Esophagus muscularis mucosa (tissue), 3 donors: ENCODE data around the gene ZNF181.

Source experiments
- POLR2A ChIP-seq: fragments of 450-650 bp; IDR thresholded peaks from one replicate; pipeline ENCODE4 v1.6.1; 2017; ENCODE audit warnings: antibody characterized with exemption, moderate library complexity, mild to moderate bottlenecking, low read depth
- POLR2AphosphoS5 ChIP-seq, 2 donors: sonication (generic); formaldehyde crosslinking; IDR thresholded peaks; one replicate each; pipeline ENCODE4 v1.6.1; 2017; ENCODE audit warnings: antibody characterized with exemption in 2 of 2
- TF ChIP-seq, protein P1 (sequence below), 3 experiments: fragments of 200-600 bp in 2 of 3; fragments of 450-650 bp in 1 of 3; sonication (generic) in 2 of 3; IDR thresholded peaks; one replicate each; pipeline ENCODE4 v1.5.1; 2017 to 2019; ENCODE audit warnings: antibody characterized with exemption in 3 of 3, mild to moderate bottlenecking in 2 of 3, moderate library complexity in 1 of 3

DNA sequence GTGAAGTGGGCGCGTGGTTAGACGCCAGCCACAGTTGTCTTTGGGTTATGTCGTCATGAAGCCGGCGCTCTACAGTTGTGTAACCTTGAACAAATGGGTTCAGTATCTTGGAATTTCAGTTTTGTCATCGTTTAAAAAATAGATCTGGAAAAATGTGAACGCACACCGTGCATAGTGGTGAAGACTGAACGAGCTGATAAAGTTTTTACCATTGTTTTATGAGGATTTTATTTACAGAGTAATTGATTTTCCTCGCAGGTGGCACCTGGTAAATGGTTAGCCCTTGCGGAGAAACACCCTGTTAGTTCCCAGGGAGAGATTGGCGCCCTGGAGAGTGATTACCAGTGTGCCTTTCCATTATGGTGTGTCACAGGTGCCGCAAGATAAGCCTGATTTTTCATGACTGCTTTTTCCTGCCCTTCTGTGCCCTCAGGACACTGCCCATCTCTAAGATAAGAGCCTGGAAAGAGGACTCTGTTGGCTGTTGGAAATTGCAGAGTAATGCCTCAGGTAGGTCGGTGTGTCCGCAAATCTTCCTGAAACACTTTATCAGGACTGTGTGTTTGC, 577 bp downstream of the ZNF181 start:
- TF ChIP-seq, protein P1, sequence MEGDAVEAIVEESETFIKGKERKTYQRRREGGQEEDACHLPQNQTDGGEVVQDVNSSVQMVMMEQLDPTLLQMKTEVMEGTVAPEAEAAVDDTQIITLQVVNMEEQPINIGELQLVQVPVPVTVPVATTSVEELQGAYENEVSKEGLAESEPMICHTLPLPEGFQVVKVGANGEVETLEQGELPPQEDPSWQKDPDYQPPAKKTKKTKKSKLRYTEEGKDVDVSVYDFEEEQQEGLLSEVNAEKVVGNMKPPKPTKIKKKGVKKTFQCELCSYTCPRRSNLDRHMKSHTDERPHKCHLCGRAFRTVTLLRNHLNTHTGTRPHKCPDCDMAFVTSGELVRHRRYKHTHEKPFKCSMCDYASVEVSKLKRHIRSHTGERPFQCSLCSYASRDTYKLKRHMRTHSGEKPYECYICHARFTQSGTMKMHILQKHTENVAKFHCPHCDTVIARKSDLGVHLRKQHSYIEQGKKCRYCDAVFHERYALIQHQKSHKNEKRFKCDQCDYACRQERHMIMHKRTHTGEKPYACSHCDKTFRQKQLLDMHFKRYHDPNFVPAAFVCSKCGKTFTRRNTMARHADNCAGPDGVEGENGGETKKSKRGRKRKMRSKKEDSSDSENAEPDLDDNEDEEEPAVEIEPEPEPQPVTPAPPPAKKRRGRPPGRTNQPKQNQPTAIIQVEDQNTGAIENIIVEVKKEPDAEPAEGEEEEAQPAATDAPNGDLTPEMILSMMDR (IDR thresholded peaks at IDR 0.05), result no peak
- no peak for TF ChIP-seq POLR2AphosphoS5 (IDR thresholded peaks at IDR 0.05)
- TF ChIP-seq POLR2A, result no peak
